C4-2B (cell line): ENCODE results near the gene TSPAN9.

Experiments
- ZFX ChIP-seq: fragments of 450-650 bp; IDR thresholded peaks from 2 replicates; pipeline ENCODE4 v1.6.1; 2017
- TF ChIP-seq, protein P1 (sequence below): fragments of 450-650 bp; conservative IDR thresholded peaks from 2 replicates; pipeline ENCODE4 v1.5.1; 2017; ENCODE audit warnings: mild to moderate bottlenecking

DNA sequence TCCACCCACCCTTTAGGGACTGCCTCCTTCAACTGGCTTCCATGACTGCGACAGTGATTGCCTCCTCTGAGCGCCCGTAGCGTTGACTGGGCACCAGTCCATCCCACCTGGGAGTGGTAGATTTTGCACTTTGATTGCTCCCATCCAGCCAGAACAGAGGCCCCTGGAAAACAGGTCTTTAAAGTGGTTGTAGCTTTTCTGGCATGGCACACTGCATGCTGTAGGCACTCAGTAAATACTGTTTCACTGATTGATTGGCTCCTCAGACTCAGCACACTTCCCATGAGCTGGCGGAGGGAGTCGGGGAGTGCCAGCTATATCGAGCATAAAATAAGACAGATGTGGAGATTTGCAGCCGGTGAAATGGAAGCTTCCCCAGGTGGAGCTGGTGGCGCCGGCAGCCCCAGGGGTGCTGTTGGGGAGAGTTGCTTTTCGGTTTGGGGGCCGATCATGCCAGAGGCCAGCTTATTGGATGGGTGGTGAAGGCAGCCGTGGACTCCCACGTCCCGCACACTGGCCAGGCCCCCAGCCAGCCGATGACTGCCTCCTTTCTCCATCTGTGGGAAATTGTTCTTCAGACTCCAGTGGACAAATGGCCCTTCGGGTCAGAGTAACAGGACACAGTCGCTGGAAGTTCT lies 200.2 kb downstream of the TSPAN9 start:
- TF ChIP-seq, protein P1, sequence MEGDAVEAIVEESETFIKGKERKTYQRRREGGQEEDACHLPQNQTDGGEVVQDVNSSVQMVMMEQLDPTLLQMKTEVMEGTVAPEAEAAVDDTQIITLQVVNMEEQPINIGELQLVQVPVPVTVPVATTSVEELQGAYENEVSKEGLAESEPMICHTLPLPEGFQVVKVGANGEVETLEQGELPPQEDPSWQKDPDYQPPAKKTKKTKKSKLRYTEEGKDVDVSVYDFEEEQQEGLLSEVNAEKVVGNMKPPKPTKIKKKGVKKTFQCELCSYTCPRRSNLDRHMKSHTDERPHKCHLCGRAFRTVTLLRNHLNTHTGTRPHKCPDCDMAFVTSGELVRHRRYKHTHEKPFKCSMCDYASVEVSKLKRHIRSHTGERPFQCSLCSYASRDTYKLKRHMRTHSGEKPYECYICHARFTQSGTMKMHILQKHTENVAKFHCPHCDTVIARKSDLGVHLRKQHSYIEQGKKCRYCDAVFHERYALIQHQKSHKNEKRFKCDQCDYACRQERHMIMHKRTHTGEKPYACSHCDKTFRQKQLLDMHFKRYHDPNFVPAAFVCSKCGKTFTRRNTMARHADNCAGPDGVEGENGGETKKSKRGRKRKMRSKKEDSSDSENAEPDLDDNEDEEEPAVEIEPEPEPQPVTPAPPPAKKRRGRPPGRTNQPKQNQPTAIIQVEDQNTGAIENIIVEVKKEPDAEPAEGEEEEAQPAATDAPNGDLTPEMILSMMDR, result no peak
- no peak for TF ChIP-seq ZFX
